HCT116 (cell line): Measurements from ENCODE around the gene TRDMT1. TPM values are rescaled to one million over a fixed set of nuclear protein-coding genes. Genes with fewer than 3 reads are reported as not detected.

Experiments used
- ATAC-seq: fragments of 200-7000 bp; cut with Tn5 transposase; 2 replicates; pipeline ENCODE4 v1.9.1; 2020; ENCODE audit warnings: mild to moderate bottlenecking, moderate library complexity
- BruUV-seq: library from RNA; stranded (reverse); fragments of 400-500 nt; replicated peaks from 2 replicates; lab custom pipeline; 2021; lab: Mats Ljungman, UMichigan
- CTCF ChIA-PET: fragments of 300-600 bp; sonication (Branson Sonifier 250); formaldehyde crosslinking; loops from one replicate; lab custom pipeline; 2021; ENCODE audit warnings: antibody characterized with exemption; lab: Charles Lee
- POLR2A ChIA-PET: fragments of 300-600, 350-600 bp; sonication (Branson Sonifier 250); formaldehyde crosslinking; loops from one replicate; lab custom pipeline; 2021; ENCODE audit warnings: antibody characterized with exemption; lab: Charles Lee
- RAD21 ChIA-PET, 2 experiments: fragments of 300-600 bp; sonication (Branson Sonifier 250); formaldehyde crosslinking; loops; one replicate each; lab custom pipeline; 2023; ENCODE audit warnings: low total read pairs in 2 of 2; ENCODE audit not compliant: uncharacterized antibody in 2 of 2, unreplicated experiment in 2 of 2, low non-redundant PET in 1 of 2; lab: Charles Lee
- DNase-seq: peaks from one replicate; pipeline ENCODE4 v3.0.0-alpha.2; 2010; ENCODE audit warnings: low read depth, low spot score
- H2AFZ ChIP-seq: fragments of 200-600 bp; shearing (Covaris generic), sonication (generic); 2 replicates; pipeline ENCODE4 v1.6.1; 2017; ENCODE audit warnings: low read depth, mixed run types, mixed read lengths, antibody characterized with exemption, low read length; ENCODE audit not compliant: poor library complexity, severe bottlenecking
- H3K27ac ChIP-seq: 2 replicates; pipeline ENCODE4 v1.5.1; 2012; ENCODE audit warnings: low read depth, low read length
- H3K27me3 ChIP-seq: fragments of 200-600 bp; sonication (generic); 2 replicates; pipeline ENCODE4 v1.6.1; 2016; ENCODE audit warnings: mixed run types, low read length, mixed read lengths; ENCODE audit not compliant: insufficient read depth
- H3K36me3 ChIP-seq, 2 experiments: fragments of 200-500 bp in 1 of 2; fragments of 200-600 bp in 1 of 2; sonication (Bioruptor generic) in 1 of 2; sonication (generic) in 1 of 2; 2 replicates each; pipeline versions ENCODE4 v1.5.1 to v1.6.1; 2014 to 2016; ENCODE audit warnings: low read length in 2 of 2, inconsistent platforms in 1 of 2, mixed read lengths in 1 of 2, mixed run types in 1 of 2; ENCODE audit not compliant: insufficient read depth in 2 of 2, control insufficient read depth in 1 of 2
- H3K4me1 ChIP-seq, 2 experiments: fragments of 200-600 bp in 1 of 2; sonication (generic) in 1 of 2; 2 replicates each; pipeline versions ENCODE4 v1.5.1 to v1.6.1; 2012 to 2017; ENCODE audit warnings: low read length in 2 of 2, inconsistent platforms in 1 of 2, mild to moderate bottlenecking in 1 of 2, mixed read lengths in 1 of 2, mixed run types in 1 of 2, moderate library complexity in 1 of 2; ENCODE audit not compliant: insufficient read depth in 2 of 2, control insufficient read depth in 1 of 2
- H3K4me2 ChIP-seq: fragments of 200-600 bp; sonication (generic); 2 replicates; pipeline ENCODE4 v1.6.1; 2017; ENCODE audit warnings: mixed run types, low read length, mixed read lengths
- H3K4me3 ChIP-seq, 2 experiments: fragments of 200-600 bp in 1 of 2; sonication (generic) in 1 of 2; replicated peaks in 1 of 2; 2 replicates each; pipeline ENCODE4 v1.5.1; 2011 to 2016; ENCODE audit warnings: low read length in 2 of 2, control low read depth in 1 of 2, low read depth in 1 of 2, mild to moderate bottlenecking in 1 of 2, mixed read lengths in 1 of 2, mixed run types in 1 of 2
- H3K79me2 ChIP-seq: fragments of 200-600 bp; sonication (generic); 2 replicates; pipeline ENCODE4 v1.6.1; 2017; ENCODE audit warnings: mild to moderate bottlenecking, mixed run types, low read length, moderate library complexity, mixed read lengths; ENCODE audit not compliant: insufficient read depth
- H3K9ac ChIP-seq: fragments of 200-600 bp; sonication (generic); 2 replicates; pipeline ENCODE4 v1.6.1; 2016; ENCODE audit warnings: low read length, mixed read lengths
- H3K9me2 ChIP-seq: fragments of 200-600 bp; sonication (generic), shearing (Covaris generic); 2 replicates; pipeline ENCODE4 v1.6.1; 2017; ENCODE audit warnings: mixed run types, mild to moderate bottlenecking, moderate library complexity; ENCODE audit not compliant: insufficient read depth
- H3K9me3 ChIP-seq, 2 experiments: fragments of 200-500 bp in 1 of 2; fragments of 200-600 bp in 1 of 2; sonication (Bioruptor generic) in 1 of 2; sonication (generic) in 1 of 2; 2 replicates each; pipeline ENCODE4 v1.6.1; 2014 to 2017; ENCODE audit warnings: low read length in 2 of 2, mixed read lengths in 2 of 2, inconsistent platforms in 1 of 2, low read depth in 1 of 2, mild to moderate bottlenecking in 1 of 2, mixed run types in 1 of 2, moderate library complexity in 1 of 2; ENCODE audit not compliant: control insufficient read depth in 1 of 2, insufficient read depth in 1 of 2
- H4K20me1 ChIP-seq: fragments of 200-600 bp; sonication (generic), shearing (Covaris generic); 2 replicates; pipeline ENCODE4 v1.6.1; 2017; ENCODE audit warnings: mixed run types, mild to moderate bottlenecking, moderate library complexity; ENCODE audit not compliant: insufficient read depth
- CBX3 ChIP-seq: IDR thresholded peaks from 2 replicates; pipeline ENCODE4 v1.6.1; 2012; ENCODE audit warnings: low read depth
- CEBPB ChIP-seq: IDR thresholded peaks from 2 replicates; pipeline ENCODE4 v1.6.1; 2012; ENCODE audit warnings: low read depth
- EGR1 ChIP-seq: IDR thresholded peaks from 2 replicates; pipeline ENCODE4 v1.6.1; 2012; ENCODE audit warnings: low read depth
- EZH2 ChIP-seq: fragments of 200-600 bp; sonication (generic); IDR thresholded peaks from 2 replicates; pipeline ENCODE4 v1.6.1; 2017; ENCODE audit warnings: antibody characterized with exemption, mixed run types
- FOSL1 ChIP-seq: IDR thresholded peaks from 2 replicates; pipeline ENCODE4 v1.6.1; 2012; ENCODE audit warnings: low read depth
- JUND ChIP-seq: IDR thresholded peaks from 2 replicates; pipeline ENCODE4 v1.6.1; 2012
- POLR2A ChIP-seq: IDR thresholded peaks from 2 replicates; pipeline ENCODE4 v1.7.0; 2011; ENCODE audit warnings: borderline replicate concordance; ENCODE audit not compliant: insufficient read depth, insufficient read length; ENCODE audit errors: extremely low read depth
- RAD21 ChIP-seq: IDR thresholded peaks from 2 replicates; pipeline ENCODE4 v1.6.1; 2012; ENCODE audit warnings: low read depth, mild to moderate bottlenecking
- REST ChIP-seq: IDR thresholded peaks from 2 replicates; pipeline ENCODE4 v1.6.1; 2012; ENCODE audit warnings: low read depth
- SIN3A ChIP-seq: IDR thresholded peaks from 2 replicates; pipeline ENCODE4 v1.6.1; 2012; ENCODE audit warnings: low read depth
- TCF7L2 ChIP-seq: IDR thresholded peaks from 2 replicates; pipeline ENCODE4 v1.7.0; 2011; ENCODE audit warnings: borderline replicate concordance, inconsistent platforms; ENCODE audit not compliant: insufficient read depth, insufficient read length; ENCODE audit errors: extremely low read depth
- YY1 ChIP-seq: IDR thresholded peaks from 2 replicates; pipeline ENCODE4 v1.6.1; 2011; ENCODE audit warnings: low read length, low read depth, moderate library complexity, mild to moderate bottlenecking; ENCODE audit not compliant: insufficient replicate concordance; ENCODE audit errors: extremely low read depth
- ZFX ChIP-seq: fragments of 450-650 bp; IDR thresholded peaks from 2 replicates; pipeline ENCODE4 v1.6.1; 2017
- ZNF274 ChIP-seq: fragments of 200-500 bp; sonication (Bioruptor generic); IDR thresholded peaks from 2 replicates; pipeline ENCODE4 v1.6.1; 2014; ENCODE audit warnings: mild to moderate bottlenecking, low read depth, low read length, inconsistent platforms
- intact Hi-C: fragments of 100-400 bp; cut with micrococcal nuclease; formaldehyde crosslinking; loops from 2 replicates; pipeline ENCODE4 v1.10.0; 2022
- total RNA-seq: library from RNA; stranded (reverse); gene quantifications from one replicate; pipeline ENCODE4 v1.2.1, GENCODE V29; 2021; ENCODE audit not compliant: unreplicated experiment
- TF ChIP-seq, protein P1 (sequence below): IDR thresholded peaks from 2 replicates; pipeline ENCODE4 v1.6.1; 2012
- TF ChIP-seq, protein P2 (sequence below), 3 experiments: fragments of 200-600 bp in 1 of 3; sonication (generic) in 1 of 3; IDR thresholded peaks in 2 of 3; conservative IDR thresholded peaks in 1 of 3; 2 replicates each; pipeline ENCODE4 v1.5.1; 2012 to 2017; ENCODE audit warnings: low read depth in 2 of 3, low read length in 2 of 3, antibody characterized with exemption in 1 of 3, borderline replicate concordance in 1 of 3, control low read depth in 1 of 3, mild to moderate bottlenecking in 1 of 3, mixed read lengths in 1 of 3, mixed run types in 1 of 3, moderate library complexity in 1 of 3; ENCODE audit not compliant: insufficient read depth in 1 of 3
- TF ChIP-seq, protein P3 (sequence below): IDR thresholded peaks from 2 replicates; pipeline ENCODE4 v1.6.1; 2012
- TF ChIP-seq, protein P4 (sequence below): IDR thresholded peaks from 2 replicates; pipeline ENCODE4 v1.6.1; 2011; ENCODE audit warnings: mild to moderate bottlenecking, low read length, moderate library complexity; ENCODE audit not compliant: insufficient replicate concordance; ENCODE audit errors: extremely low read depth

Gene TRDMT1
- total RNA-seq, 1 experiment from 2014 or later, result 8.6 TPM

DNA sequence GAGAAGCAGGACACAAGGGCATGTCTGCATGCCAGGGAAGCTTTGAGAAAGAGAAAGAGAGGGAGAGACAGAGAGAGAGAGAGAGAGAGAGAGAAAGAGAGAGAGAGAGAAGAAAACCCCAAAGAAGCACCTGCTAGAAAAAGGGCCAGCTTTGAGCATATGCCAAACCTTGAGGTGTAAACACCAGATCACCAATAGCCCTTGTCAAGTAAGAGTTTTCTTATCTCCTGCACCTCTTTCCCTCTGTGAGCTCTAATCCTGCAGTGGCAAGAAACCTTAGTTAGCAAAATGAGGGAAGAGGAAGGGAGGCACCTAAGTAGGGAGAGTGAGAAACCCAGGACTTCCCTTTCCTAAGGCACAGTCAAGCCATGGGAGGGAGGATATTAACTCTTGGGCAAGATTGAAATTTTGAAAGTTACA lies 11.3 kb upstream of the TRDMT1 start:
- no peaks in the 10 kb centered on the region for H4K20me1 ChIP-seq
- ATAC-seq (no peak), DNase-seq (no peak)
- ChIA-PET POLR2A (interaction anchor here (1.5 to 2.4 kb wide), 2 partner anchors 12 to 321 kb away, joined by 6 to 13 read pairs; partner anchors contain the start of gene TRDMT1), RAD21 (no interaction called here), CTCF (no interaction called here)
- no TSS peak for BruUV-seq
- no peak overlapping the region for H3K4me2 ChIP-seq
- no peaks in the 10 kb centered on the region for H3K27me3 ChIP-seq
- no peaks in the 10 kb centered on the region for H3K9me3 ChIP-seq
- intact Hi-C loops, result no loop called here
- no peaks in the 10 kb centered on the region for H3K36me3 ChIP-seq
- H3K9me2 ChIP-seq, result no peaks in the 10 kb centered on the region
- no peak overlapping the region for H2AFZ ChIP-seq
- peaks cover 24 to 35% of the 10 kb centered on the region in 2 experiments for H3K4me1 ChIP-seq
- no peak overlapping the region for H3K9ac ChIP-seq
- TF ChIP-seq TCF7L2 (no peak), ZFX (no peak), RAD21 (no peak), CBX3 (no peak), ZNF274 (no peak), CEBPB (no peak), REST (no peak), EZH2 (no peak), YY1 (no peak), SIN3A (no peak), FOSL1 (no peak), JUND (no peak), EGR1 (no peak), POLR2A (no peak)
- TF ChIP-seq, protein P1, sequence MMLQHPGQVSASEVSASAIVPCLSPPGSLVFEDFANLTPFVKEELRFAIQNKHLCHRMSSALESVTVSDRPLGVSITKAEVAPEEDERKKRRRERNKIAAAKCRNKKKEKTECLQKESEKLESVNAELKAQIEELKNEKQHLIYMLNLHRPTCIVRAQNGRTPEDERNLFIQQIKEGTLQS, result no peak
- TF ChIP-seq, protein P2, sequence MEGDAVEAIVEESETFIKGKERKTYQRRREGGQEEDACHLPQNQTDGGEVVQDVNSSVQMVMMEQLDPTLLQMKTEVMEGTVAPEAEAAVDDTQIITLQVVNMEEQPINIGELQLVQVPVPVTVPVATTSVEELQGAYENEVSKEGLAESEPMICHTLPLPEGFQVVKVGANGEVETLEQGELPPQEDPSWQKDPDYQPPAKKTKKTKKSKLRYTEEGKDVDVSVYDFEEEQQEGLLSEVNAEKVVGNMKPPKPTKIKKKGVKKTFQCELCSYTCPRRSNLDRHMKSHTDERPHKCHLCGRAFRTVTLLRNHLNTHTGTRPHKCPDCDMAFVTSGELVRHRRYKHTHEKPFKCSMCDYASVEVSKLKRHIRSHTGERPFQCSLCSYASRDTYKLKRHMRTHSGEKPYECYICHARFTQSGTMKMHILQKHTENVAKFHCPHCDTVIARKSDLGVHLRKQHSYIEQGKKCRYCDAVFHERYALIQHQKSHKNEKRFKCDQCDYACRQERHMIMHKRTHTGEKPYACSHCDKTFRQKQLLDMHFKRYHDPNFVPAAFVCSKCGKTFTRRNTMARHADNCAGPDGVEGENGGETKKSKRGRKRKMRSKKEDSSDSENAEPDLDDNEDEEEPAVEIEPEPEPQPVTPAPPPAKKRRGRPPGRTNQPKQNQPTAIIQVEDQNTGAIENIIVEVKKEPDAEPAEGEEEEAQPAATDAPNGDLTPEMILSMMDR (IDR thresholded peaks at IDR 0.05 in 2 of 3, conservative IDR thresholded peaks at IDR 0.05 in 1 of 3; ENCODE audit: borderline replicate concordance in 1 of 3, insufficient read depth in 1 of 3, low read depth in 2 of 3, low read length in 2 of 3), result no peak
- TF ChIP-seq, protein P3, sequence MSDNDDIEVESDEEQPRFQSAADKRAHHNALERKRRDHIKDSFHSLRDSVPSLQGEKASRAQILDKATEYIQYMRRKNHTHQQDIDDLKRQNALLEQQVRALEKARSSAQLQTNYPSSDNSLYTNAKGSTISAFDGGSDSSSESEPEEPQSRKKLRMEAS, result no peak
- TF ChIP-seq, protein P4, sequence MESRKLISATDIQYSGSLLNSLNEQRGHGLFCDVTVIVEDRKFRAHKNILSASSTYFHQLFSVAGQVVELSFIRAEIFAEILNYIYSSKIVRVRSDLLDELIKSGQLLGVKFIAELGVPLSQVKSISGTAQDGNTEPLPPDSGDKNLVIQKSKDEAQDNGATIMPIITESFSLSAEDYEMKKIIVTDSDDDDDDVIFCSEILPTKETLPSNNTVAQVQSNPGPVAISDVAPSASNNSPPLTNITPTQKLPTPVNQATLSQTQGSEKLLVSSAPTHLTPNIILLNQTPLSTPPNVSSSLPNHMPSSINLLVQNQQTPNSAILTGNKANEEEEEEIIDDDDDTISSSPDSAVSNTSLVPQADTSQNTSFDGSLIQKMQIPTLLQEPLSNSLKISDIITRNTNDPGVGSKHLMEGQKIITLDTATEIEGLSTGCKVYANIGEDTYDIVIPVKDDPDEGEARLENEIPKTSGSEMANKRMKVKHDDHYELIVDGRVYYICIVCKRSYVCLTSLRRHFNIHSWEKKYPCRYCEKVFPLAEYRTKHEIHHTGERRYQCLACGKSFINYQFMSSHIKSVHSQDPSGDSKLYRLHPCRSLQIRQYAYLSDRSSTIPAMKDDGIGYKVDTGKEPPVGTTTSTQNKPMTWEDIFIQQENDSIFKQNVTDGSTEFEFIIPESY, result no peak
- H3K79me2 ChIP-seq, result no peaks in the 10 kb centered on the region
- H3K27ac ChIP-seq, result no peak overlapping the region
- H3K4me3 ChIP-seq, result no peak overlapping the region
